SK-N-SH (cell line): ENCODE measurements around the gene CENPT. TPM values are rescaled to one million over a fixed set of nuclear protein-coding genes. Genes with fewer than 3 reads are reported as not detected.

ENCODE experiments used
- CTCF ChIA-PET: fragments of 300-600, 350-600 bp; formaldehyde crosslinking; extraction: SDS; loops from one replicate; lab custom pipeline; 2021; lab: Yijun Ruan, JAX
- POLR2A ChIA-PET: fragments of 350-600 bp; sonication (Branson Sonifier 250); formaldehyde crosslinking; extraction: SDS; loops from one replicate; lab custom pipeline; 2020; ENCODE audit warnings: antibody characterized with exemption, inconsistent platforms; lab: Yijun Ruan, JAX
- DNase-seq: peaks from one replicate; pipeline ENCODE4 v3.0.0; 2012
- H2AFZ ChIP-seq: fragments of 200-600 bp; sonication (generic); 2 replicates; pipeline ENCODE4 v1.8.1; 2016; ENCODE audit warnings: antibody characterized with exemption, mild to moderate bottlenecking, low read depth
- H3F3A ChIP-seq: fragments of 200-600 bp; sonication (generic); replicated peaks from 2 replicates; pipeline ENCODE3; 2016; ENCODE audit warnings: antibody characterized with exemption, mild to moderate bottlenecking; ENCODE audit not compliant: insufficient read depth
- H3K27ac ChIP-seq, 2 experiments: fragments of 200-500 bp in 1 of 2; fragments of 200-600 bp in 1 of 2; sonication (Bioruptor generic) in 1 of 2; sonication (generic), shearing (Covaris generic) in 1 of 2; 2 replicates each; pipeline versions ENCODE4 v1.5.1 to v1.6.1; 2014 to 2016; ENCODE audit warnings: low read depth in 2 of 2, inconsistent platforms in 1 of 2, low read length in 1 of 2, mild to moderate bottlenecking in 1 of 2, mixed read lengths in 1 of 2
- H3K27me3 ChIP-seq: fragments of 200-600 bp; sonication (generic), shearing (Covaris generic); 2 replicates; pipeline ENCODE4 v1.6.1; 2016; ENCODE audit warnings: mixed run types; ENCODE audit not compliant: insufficient read depth
- H3K36me3 ChIP-seq, 2 experiments: fragments of 200-500 bp in 1 of 2; fragments of 200-600 bp in 1 of 2; sonication (Bioruptor generic) in 1 of 2; sonication (generic) in 1 of 2; replicated peaks in 1 of 2; 2 replicates each; pipeline versions ENCODE3 to v1.5.1; 2014 to 2016; ENCODE audit warnings: low read length in 1 of 2, mild to moderate bottlenecking in 1 of 2; ENCODE audit not compliant: insufficient read depth in 2 of 2, control insufficient read depth in 1 of 2
- H3K4me1 ChIP-seq, 2 experiments: fragments of 200-500 bp in 1 of 2; fragments of 200-600 bp in 1 of 2; sonication (Bioruptor generic) in 1 of 2; sonication (generic), shearing (Covaris generic) in 1 of 2; 2 replicates each; pipeline versions ENCODE4 v1.5.1 to v1.6.1; 2014 to 2016; ENCODE audit warnings: low read depth in 1 of 2, low read length in 1 of 2, mixed run types in 1 of 2; ENCODE audit not compliant: insufficient read depth in 2 of 2, control insufficient read depth in 1 of 2
- H3K4me2 ChIP-seq: fragments of 200-600 bp; sonication (generic), shearing (Covaris generic); 2 replicates; pipeline ENCODE4 v1.6.1; 2017; ENCODE audit warnings: mixed run types
- H3K4me3 ChIP-seq, 2 experiments: fragments of 200-500 bp in 1 of 2; fragments of 200-600 bp in 1 of 2; sonication (Bioruptor generic) in 1 of 2; sonication (generic), shearing (Covaris generic) in 1 of 2; 2 replicates each; pipeline versions ENCODE4 v1.5.1 to v1.8.1; 2014 to 2016; ENCODE audit warnings: low read depth in 2 of 2, inconsistent platforms in 1 of 2, low read length in 1 of 2, mild to moderate bottlenecking in 1 of 2, mixed read lengths in 1 of 2, moderate library complexity in 1 of 2
- H3K79me2 ChIP-seq: fragments of 200-600 bp; sonication (generic); 2 replicates; pipeline ENCODE4 v1.8.1; 2017; ENCODE audit warnings: mild to moderate bottlenecking; ENCODE audit not compliant: insufficient read depth
- H3K9ac ChIP-seq: fragments of 200-600 bp; sonication (generic); 2 replicates; pipeline ENCODE4 v1.6.1; 2017; ENCODE audit warnings: mixed run types
- H3K9me2 ChIP-seq: fragments of 200-600 bp; sonication (generic); 2 replicates; pipeline ENCODE4 v1.6.1; 2017; ENCODE audit warnings: mixed run types
- H3K9me3 ChIP-seq: fragments of 200-600 bp; sonication (generic); 2 replicates; pipeline ENCODE4 v1.6.1; 2017; ENCODE audit warnings: mixed run types, mild to moderate bottlenecking, moderate library complexity
- H4K20me1 ChIP-seq: fragments of 200-600 bp; sonication (generic); 2 replicates; pipeline ENCODE4 v1.6.1; 2017; ENCODE audit warnings: mild to moderate bottlenecking, mixed run types; ENCODE audit not compliant: insufficient read depth
- CHD2 ChIP-seq: fragments of 150-350 bp; IDR thresholded peaks from 2 replicates; pipeline ENCODE4 v1.6.1; 2018; ENCODE audit warnings: low read length; ENCODE audit not compliant: partially characterized antibody
- ELF1 ChIP-seq: IDR thresholded peaks from 2 replicates; pipeline ENCODE4 v1.4.0; 2012
- FOXM1 ChIP-seq: IDR thresholded peaks from 2 replicates; pipeline ENCODE4 v1.4.0; 2012; ENCODE audit warnings: low read depth, mild to moderate bottlenecking
- MXI1 ChIP-seq: IDR thresholded peaks from 2 replicates; pipeline ENCODE4 v1.6.1; 2012; ENCODE audit warnings: mild to moderate bottlenecking, low read depth, low read length, improper control_type of control experiment
- NFIC ChIP-seq: IDR thresholded peaks from 2 replicates; pipeline ENCODE4 v1.4.0; 2012; ENCODE audit warnings: borderline replicate concordance
- POLR2AphosphoS5 ChIP-seq: IDR thresholded peaks from 2 replicates; pipeline ENCODE4 v1.6.1; 2012; ENCODE audit warnings: low read depth, low read length
- RXRA ChIP-seq: IDR thresholded peaks from 2 replicates; pipeline ENCODE4 v1.4.0; 2012; ENCODE audit warnings: low read depth, mild to moderate bottlenecking, borderline replicate concordance
- TAF1 ChIP-seq: IDR thresholded peaks from 2 replicates; pipeline ENCODE4 v1.6.1; 2012; ENCODE audit warnings: low read depth, mild to moderate bottlenecking, low read length, moderate library complexity, borderline replicate concordance
- TEAD4 ChIP-seq: IDR thresholded peaks from 2 replicates; pipeline ENCODE4 v1.4.0; 2012; ENCODE audit warnings: mild to moderate bottlenecking, borderline replicate concordance; ENCODE audit not compliant: insufficient read depth
- WGBS: methylation state at CpG from one replicate; pipeline ENCODE4 v1.1.6; 2017; ENCODE audit warnings: low lambda C conversion rate; 5-methylcytosine and 5-hydroxymethylcytosine counted together
- polyA plus RNA-seq, 3 experiments: library from polyadenylated mRNA; depleted of rRNA; stranded (reverse); fragments of >200 nt; gene quantifications; 2 replicates each; pipeline ENCODE4 v1.2.3, GENCODE V29; 2012
- TF ChIP-seq, protein P1 (sequence below): fragments of 200-600 bp; sonication (generic); IDR thresholded peaks from 2 replicates; pipeline ENCODE4 v1.6.1; 2017; ENCODE audit warnings: antibody characterized with exemption, mild to moderate bottlenecking, moderate library complexity
- TF ChIP-seq, protein P2 (sequence below): fragments of 150-350 bp; IDR thresholded peaks from 2 replicates; pipeline ENCODE4 v1.6.1; 2017; ENCODE audit warnings: antibody characterized with exemption, low read length, low read depth, borderline replicate concordance
- TF ChIP-seq, protein P3 (sequence below): IDR thresholded peaks from 2 replicates; pipeline ENCODE4 v1.6.1; 2012; ENCODE audit warnings: mild to moderate bottlenecking, low read depth, low read length, moderate library complexity

The CENPT gene
- polyA plus RNA-seq, 1 of the 3 experiments (the other 2 are of a cell fraction), result 48.6 TPM

DNA sequence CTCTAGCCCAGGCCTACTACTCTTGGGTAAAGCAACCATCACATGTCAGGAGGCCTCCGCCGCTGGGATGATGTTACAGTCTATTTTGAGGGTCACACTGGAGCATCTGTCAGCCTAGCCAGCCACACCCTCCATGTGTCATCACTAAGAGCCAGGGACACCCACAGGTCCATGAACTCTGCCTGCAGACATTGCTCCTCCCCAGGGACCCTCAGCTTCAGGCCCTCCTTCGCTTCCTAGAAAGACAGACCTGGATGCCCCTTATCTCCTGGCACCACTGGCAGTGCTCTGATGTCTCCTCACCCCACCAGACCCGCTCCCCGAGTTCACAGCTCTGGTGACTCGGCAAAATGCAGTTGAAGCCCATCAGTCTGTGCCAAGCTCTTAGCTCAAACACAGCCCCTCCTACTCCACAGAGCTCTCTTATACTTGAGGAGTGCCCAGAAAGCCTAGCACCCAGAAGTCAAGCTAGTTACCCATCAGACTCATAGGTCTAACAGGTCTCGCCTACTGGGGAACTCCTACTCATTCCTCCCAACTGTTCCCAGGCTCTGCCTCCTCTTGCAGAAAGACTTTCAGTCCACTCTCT, 47.1 kb downstream of the CENPT start (continued):
- TF ChIP-seq, protein P1, sequence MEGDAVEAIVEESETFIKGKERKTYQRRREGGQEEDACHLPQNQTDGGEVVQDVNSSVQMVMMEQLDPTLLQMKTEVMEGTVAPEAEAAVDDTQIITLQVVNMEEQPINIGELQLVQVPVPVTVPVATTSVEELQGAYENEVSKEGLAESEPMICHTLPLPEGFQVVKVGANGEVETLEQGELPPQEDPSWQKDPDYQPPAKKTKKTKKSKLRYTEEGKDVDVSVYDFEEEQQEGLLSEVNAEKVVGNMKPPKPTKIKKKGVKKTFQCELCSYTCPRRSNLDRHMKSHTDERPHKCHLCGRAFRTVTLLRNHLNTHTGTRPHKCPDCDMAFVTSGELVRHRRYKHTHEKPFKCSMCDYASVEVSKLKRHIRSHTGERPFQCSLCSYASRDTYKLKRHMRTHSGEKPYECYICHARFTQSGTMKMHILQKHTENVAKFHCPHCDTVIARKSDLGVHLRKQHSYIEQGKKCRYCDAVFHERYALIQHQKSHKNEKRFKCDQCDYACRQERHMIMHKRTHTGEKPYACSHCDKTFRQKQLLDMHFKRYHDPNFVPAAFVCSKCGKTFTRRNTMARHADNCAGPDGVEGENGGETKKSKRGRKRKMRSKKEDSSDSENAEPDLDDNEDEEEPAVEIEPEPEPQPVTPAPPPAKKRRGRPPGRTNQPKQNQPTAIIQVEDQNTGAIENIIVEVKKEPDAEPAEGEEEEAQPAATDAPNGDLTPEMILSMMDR, result no peak
- TF ChIP-seq FOXM1, result no peak
- no peak for TF ChIP-seq NFIC
- TF ChIP-seq ELF1, result no peak
- TF ChIP-seq TAF1, result no peak
- TF ChIP-seq TEAD4, result no peak
- TF ChIP-seq RXRA, result no peak
- TF ChIP-seq, all 33 proteins: peak for 0

DNA sequence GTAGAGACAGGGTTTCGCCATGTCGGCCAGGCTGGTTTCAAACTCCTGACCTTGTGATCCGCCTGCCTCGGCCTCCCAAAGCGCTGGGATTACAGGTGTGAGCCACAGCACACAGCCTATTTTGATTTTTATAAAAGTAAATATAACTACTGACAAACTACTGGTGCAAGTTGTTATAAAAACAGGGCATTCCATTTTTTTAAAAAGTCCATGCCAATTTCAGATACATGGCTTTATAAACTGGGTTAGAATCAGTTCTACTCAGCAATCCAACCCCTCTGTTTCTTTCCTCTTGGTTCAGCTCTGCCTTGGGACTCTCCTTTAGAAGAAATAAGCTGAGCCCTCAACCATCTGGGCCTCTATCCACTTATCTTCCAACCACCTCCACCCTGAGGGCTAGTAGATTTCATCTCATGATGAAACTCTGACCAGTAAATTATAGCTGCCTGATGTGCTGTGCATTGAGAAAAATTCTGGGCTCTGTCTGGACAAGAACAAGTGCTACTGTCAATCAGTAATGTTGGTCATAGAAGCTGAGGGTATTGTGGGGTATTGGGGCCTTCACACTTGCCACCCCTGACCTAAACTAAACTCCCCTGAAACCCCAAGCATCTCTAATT, 51.3 kb downstream of the CENPT start:
- H4K20me1 ChIP-seq, result peaks cover under 1% of the 10 kb centered on the region; the same call in 1 of the 2 replicates
- 99% methylated on average over 5 of the region's 5 CpGs for WGBS
- no peak overlapping the region for H3K4me2 ChIP-seq
- no peak for DNase-seq
- H3K9me3 ChIP-seq, result no peaks in the 10 kb centered on the region
- CTCF ChIA-PET, result interaction anchor here (1.2 to 2.8 kb wide), 4 partner anchors 11 to 25 kb away, joined by 3 to 16 read pairs (median 4); partner anchors contain the start of gene TSNAXIP1
- H2AFZ ChIP-seq, result no peak overlapping the region
- no peaks in the 10 kb centered on the region for H3K27me3 ChIP-seq
- H3F3A ChIP-seq, result no peaks in the 10 kb centered on the region
- no peak overlapping the region for H3K9ac ChIP-seq
- no peak overlapping the region for H3K4me3 ChIP-seq
- peaks cover 65% of the 10 kb centered on the region for H3K79me2 ChIP-seq
- H3K36me3 ChIP-seq, result no peaks in the 10 kb centered on the region
- H3K9me2 ChIP-seq, result no peaks in the 10 kb centered on the region
- H3K27ac ChIP-seq, result no peak overlapping the region
- POLR2A ChIA-PET, result interaction anchor here (0.7 kb wide), 1 partner anchor 400 kb away, joined by 3 read pairs; no protein-coding TSS in a partner anchor
- no peak for TF ChIP-seq TAF1
- no peak for TF ChIP-seq FOXM1
- peaks cover 3 to 6% of the 10 kb centered on the region in 2 experiments; a peak in 1 of 4 replicates for H3K4me1 ChIP-seq

DNA sequence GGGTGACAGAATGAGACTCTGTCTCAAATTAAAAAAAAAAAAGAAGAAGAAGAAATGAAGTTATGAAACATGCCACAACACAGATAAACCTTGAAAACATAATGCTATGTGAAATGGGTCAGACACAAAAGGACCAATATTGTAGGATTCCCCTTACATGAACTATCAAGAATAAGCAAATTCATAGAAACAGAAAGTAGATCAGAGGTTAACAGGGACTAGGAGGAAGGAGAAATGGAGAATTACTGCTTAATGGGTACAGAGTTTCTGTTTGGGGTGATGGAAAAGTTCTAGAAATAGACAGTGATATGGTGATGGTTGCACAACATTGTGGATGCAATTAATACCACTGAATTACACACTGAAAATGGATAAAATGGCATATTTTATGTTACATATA, 57.4 kb downstream of the CENPT start:
- H3K36me3 ChIP-seq, result no peaks in the 10 kb centered on the region
- H3K9me2 ChIP-seq, result no peaks in the 10 kb centered on the region
- H3K27ac ChIP-seq, result no peak overlapping the region
- H3F3A ChIP-seq, result no peaks in the 10 kb centered on the region
- no peaks in the 10 kb centered on the region for H3K4me1 ChIP-seq
- no peak for TF ChIP-seq TEAD4
- TF ChIP-seq, protein P2, sequence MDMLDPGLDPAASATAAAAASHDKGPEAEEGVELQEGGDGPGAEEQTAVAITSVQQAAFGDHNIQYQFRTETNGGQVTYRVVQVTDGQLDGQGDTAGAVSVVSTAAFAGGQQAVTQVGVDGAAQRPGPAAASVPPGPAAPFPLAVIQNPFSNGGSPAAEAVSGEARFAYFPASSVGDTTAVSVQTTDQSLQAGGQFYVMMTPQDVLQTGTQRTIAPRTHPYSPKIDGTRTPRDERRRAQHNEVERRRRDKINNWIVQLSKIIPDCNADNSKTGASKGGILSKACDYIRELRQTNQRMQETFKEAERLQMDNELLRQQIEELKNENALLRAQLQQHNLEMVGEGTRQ, result no peak
- TF ChIP-seq MXI1, result no peak
- TF ChIP-seq RXRA, result no peak
- TF ChIP-seq, protein P3, sequence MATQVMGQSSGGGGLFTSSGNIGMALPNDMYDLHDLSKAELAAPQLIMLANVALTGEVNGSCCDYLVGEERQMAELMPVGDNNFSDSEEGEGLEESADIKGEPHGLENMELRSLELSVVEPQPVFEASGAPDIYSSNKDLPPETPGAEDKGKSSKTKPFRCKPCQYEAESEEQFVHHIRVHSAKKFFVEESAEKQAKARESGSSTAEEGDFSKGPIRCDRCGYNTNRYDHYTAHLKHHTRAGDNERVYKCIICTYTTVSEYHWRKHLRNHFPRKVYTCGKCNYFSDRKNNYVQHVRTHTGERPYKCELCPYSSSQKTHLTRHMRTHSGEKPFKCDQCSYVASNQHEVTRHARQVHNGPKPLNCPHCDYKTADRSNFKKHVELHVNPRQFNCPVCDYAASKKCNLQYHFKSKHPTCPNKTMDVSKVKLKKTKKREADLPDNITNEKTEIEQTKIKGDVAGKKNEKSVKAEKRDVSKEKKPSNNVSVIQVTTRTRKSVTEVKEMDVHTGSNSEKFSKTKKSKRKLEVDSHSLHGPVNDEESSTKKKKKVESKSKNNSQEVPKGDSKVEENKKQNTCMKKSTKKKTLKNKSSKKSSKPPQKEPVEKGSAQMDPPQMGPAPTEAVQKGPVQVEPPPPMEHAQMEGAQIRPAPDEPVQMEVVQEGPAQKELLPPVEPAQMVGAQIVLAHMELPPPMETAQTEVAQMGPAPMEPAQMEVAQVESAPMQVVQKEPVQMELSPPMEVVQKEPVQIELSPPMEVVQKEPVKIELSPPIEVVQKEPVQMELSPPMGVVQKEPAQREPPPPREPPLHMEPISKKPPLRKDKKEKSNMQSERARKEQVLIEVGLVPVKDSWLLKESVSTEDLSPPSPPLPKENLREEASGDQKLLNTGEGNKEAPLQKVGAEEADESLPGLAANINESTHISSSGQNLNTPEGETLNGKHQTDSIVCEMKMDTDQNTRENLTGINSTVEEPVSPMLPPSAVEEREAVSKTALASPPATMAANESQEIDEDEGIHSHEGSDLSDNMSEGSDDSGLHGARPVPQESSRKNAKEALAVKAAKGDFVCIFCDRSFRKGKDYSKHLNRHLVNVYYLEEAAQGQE, result no peak
- TF ChIP-seq NFIC, result no peak
- TF ChIP-seq POLR2AphosphoS5, result no peak
- no peak for TF ChIP-seq CHD2
- no peak overlapping the region for H3K9ac ChIP-seq
- no peak overlapping the region for H3K4me3 ChIP-seq
- H2AFZ ChIP-seq, result no peak overlapping the region
- DNase-seq, result no peak
- H4K20me1 ChIP-seq, result peaks cover 3% of the 10 kb centered on the region; the same call in 1 of the 2 replicates
- no peaks in the 10 kb centered on the region for H3K27me3 ChIP-seq
- CTCF ChIA-PET, result no interaction called here
- H3K4me2 ChIP-seq, result no peak overlapping the region
- H3K79me2 ChIP-seq, result peaks cover 46% of the 10 kb centered on the region
- H3K9me3 ChIP-seq, result no peaks in the 10 kb centered on the region
- POLR2A ChIA-PET, result no interaction called here
